22Rv1 (cell line): ENCODE results near the gene GMPS.

Source experiments
- CTCF ChIP-seq: fragments of 450-650 bp; IDR thresholded peaks from 2 replicates; pipeline ENCODE4 v1.5.1; 2017; ENCODE audit warnings: mild to moderate bottlenecking
- ZFX ChIP-seq: fragments of 450-650 bp; IDR thresholded peaks from 2 replicates; pipeline ENCODE4 v1.6.1; 2017; ENCODE audit warnings: antibody characterized with exemption, borderline replicate concordance

- TF ChIP-seq CTCF (no peak), ZFX (no peak)
Observed at GRCh38 chr3:155872904-155873646, 2.6 kb downstream of the GMPS start.
